ENCODE results near the gene MTARC2.
"Not testable (repeated sequence)": the region's sequence is repeated elsewhere in the genome, so short reads cannot be mapped to it uniquely, and the experiment has no call there.

Gene MTARC2

GRCh38 chr1:220748089-220748934 is at the start of gene MTARC2:
MTARC2 (plus strand) TSS chr1:220748322; CDS start chr1:220748532, 210 bp downstream.
- no peak for DNase-seq
- in situ Hi-C loops (cut with MboI; ENCODE audit: low pct_unique_long_range_greater_than_20kb, low sequenced_read_pairs): no loop called here

- DNase-seq: no peak
- in situ Hi-C loops (cut with MboI; ENCODE audit: low pct_unique_long_range_greater_than_20kb, low sequenced_read_pairs): no loop called here
Measured at GRCh38 chr1:220698607-220699016, 49.5 kb upstream of the MTARC2 start.

- in situ Hi-C loops (cut with MboI; ENCODE audit: low pct_unique_long_range_greater_than_20kb, low sequenced_read_pairs): no loop called here
- DNase-seq: no peak
Measured at GRCh38 chr1:220699044-220699443, 49.1 kb upstream of the MTARC2 start.

- in situ Hi-C loops (cut with MboI; ENCODE audit: low pct_unique_long_range_greater_than_20kb, low sequenced_read_pairs): no loop called here
- no peak for DNase-seq
Measured at GRCh38 chr1:220700556-220701179, 47.5 kb upstream of the MTARC2 start.

- in situ Hi-C loops (cut with MboI; ENCODE audit: low pct_unique_long_range_greater_than_20kb, low sequenced_read_pairs): no loop called here
- no peak for DNase-seq
Measured at GRCh38 chr1:220701974-220702373, 46.1 kb upstream of the MTARC2 start.

- DNase-seq: no peak
- in situ Hi-C loops (cut with MboI; ENCODE audit: low pct_unique_long_range_greater_than_20kb, low sequenced_read_pairs): no loop called here
Measured at GRCh38 chr1:220702733-220703270, 45.3 kb upstream of the MTARC2 start.

GRCh38 chr1:220703305-220703704 is 44.8 kb upstream of the MTARC2 start:
- DNase-seq: no peak
- in situ Hi-C loops (cut with MboI; ENCODE audit: low pct_unique_long_range_greater_than_20kb, low sequenced_read_pairs): no loop called here

- DNase-seq: no peak
- in situ Hi-C loops (cut with MboI; ENCODE audit: low pct_unique_long_range_greater_than_20kb, low sequenced_read_pairs): no loop called here
Measured at GRCh38 chr1:220705782-220706181, 42.3 kb upstream of the MTARC2 start.

GRCh38 chr1:220706480-220706879 is 41.6 kb upstream of the MTARC2 start:
- in situ Hi-C loops (cut with MboI; ENCODE audit: low pct_unique_long_range_greater_than_20kb, low sequenced_read_pairs): no loop called here
- DNase-seq: no peak

GRCh38 chr1:220707160-220707559 is 41.0 kb upstream of the MTARC2 start:
- no peak for DNase-seq
- in situ Hi-C loops (cut with MboI; ENCODE audit: low pct_unique_long_range_greater_than_20kb, low sequenced_read_pairs): no loop called here

GRCh38 chr1:220708244-220708643 is 39.9 kb upstream of the MTARC2 start:
- DNase-seq: no peak
- in situ Hi-C loops (cut with MboI; ENCODE audit: low pct_unique_long_range_greater_than_20kb, low sequenced_read_pairs): no loop called here

- no peak for DNase-seq
- in situ Hi-C loops (cut with MboI; ENCODE audit: low pct_unique_long_range_greater_than_20kb, low sequenced_read_pairs): no loop called here
Measured at GRCh38 chr1:220708936-220709801, 39.0 kb upstream of the MTARC2 start.

- no peak for DNase-seq
- in situ Hi-C loops (cut with MboI; ENCODE audit: low pct_unique_long_range_greater_than_20kb, low sequenced_read_pairs): no loop called here
Measured at GRCh38 chr1:220710333-220710732, 37.8 kb upstream of the MTARC2 start.

GRCh38 chr1:220711056-220711809 is 36.9 kb upstream of the MTARC2 start:
- no peak for DNase-seq
- in situ Hi-C loops (cut with MboI; ENCODE audit: low pct_unique_long_range_greater_than_20kb, low sequenced_read_pairs): no loop called here

GRCh38 chr1:220715986-220716385 is 32.1 kb upstream of the MTARC2 start:
- DNase-seq; in situ Hi-C loops (cut with MboI; ENCODE audit: low pct_unique_long_range_greater_than_20kb, low sequenced_read_pairs): not testable (repeated sequence)

GRCh38 chr1:220717800-220718640 is 30.1 kb upstream of the MTARC2 start:
- no peak for DNase-seq
- in situ Hi-C loops (cut with MboI; ENCODE audit: low pct_unique_long_range_greater_than_20kb, low sequenced_read_pairs): no loop called here

- in situ Hi-C loops (cut with MboI; ENCODE audit: low pct_unique_long_range_greater_than_20kb, low sequenced_read_pairs); DNase-seq: not testable (repeated sequence)
Measured at GRCh38 chr1:220721266-220721665, 26.9 kb upstream of the MTARC2 start.

- in situ Hi-C loops (cut with MboI; ENCODE audit: low pct_unique_long_range_greater_than_20kb, low sequenced_read_pairs): no loop called here
- DNase-seq: no peak
Measured at GRCh38 chr1:220726634-220727033, 21.5 kb upstream of the MTARC2 start.
